Stimulated activated CD8-positive, alpha-beta memory T cell treated with anti-CD3 and anti-CD28 coated beads, Interleukin-12 subunit alpha, Interleukin-12 subunit beta, amount 100 ng/mL, for 24 hours (primary cell): Measurements from ENCODE around the gene MAN1A1.
"Not testable (repeated sequence)": the region's sequence is repeated elsewhere in the genome, so short reads cannot be mapped to it uniquely, and the experiment has no call there.

Experiments used
- DNase-seq: peaks from one replicate; pipeline ENCODE4 v3.0.0-alpha.2; 2020; ENCODE audit errors: extremely low read depth

MAN1A1 gene

DNA sequence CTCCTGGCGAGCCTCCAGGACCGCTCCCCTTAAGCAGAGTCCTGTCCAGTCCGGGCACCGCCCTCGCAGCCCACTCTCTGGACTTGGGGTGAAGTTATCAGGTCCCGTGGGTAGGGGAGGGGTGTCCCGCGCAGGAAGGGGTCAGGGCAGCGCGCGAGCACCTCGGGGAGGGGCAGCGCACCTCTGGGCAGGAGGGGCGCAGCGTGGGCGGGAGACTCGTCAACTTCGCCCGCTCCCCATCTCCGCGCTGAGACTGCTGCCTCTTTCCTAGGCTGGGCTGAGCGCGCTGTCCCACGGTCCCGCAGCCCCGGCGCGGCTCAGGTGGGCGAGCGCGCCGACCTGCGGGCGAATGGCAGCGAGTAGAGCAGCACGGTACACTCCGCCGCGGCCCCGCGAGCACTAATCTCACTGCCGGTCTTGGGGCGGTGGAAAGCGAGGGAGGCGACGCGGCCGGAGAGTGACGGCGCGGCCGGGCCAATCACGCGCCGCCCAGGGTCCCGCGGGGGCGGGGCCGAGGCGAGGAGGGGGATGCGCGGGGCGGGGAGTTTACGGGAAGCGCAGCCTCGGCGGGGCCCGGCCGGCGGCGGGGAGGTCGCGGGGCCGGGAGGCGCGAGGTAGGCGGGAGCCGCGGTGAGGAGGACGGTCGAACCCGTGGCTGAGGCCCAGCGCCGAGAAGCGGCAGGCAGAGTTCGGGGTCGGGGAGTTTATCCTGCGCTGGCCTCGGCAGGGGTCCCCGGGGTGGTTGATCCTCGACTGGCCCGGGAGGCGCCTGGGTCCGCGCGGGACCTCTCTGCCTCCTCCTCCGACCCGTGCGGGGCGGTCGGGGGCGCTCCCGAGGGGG is at the start of gene MAN1A1:
Gene MAN1A1 (minus strand): TSS at position 401 of the 841 bp plus-strand sequence. CDS start 696 bp downstream, outside the sequence.
- peak; percentile 75 for DNase-seq

- no peak for DNase-seq
Observed at GRCh38 chr6:119395192-119395591, 45.6 kb upstream of the MAN1A1 start.

- no peak for DNase-seq
Observed at GRCh38 chr6:119390247-119390793, 40.8 kb upstream of the MAN1A1 start.

DNA sequence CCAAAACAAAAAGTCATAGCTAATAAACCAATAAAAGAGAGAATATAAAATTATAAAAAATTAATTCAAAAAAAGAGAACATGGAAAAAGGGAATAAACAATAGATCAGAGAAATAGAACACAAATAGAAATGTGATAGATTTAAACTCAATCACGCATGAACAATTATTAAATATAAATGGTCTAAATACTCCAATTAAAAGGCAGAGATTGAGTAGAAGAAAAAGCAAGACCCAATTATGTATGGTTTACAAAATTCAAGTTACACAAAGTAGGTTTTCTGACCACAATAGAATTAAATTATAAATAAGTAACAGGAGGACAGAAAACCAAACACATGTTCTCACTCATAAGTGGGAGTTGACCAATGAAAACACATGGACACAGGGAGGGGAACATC is 36.4 kb upstream of the MAN1A1 start:
- no peak for DNase-seq

GRCh38 chr6:119384444-119384843 is 34.9 kb upstream of the MAN1A1 start:
- no peak for DNase-seq

DNA sequence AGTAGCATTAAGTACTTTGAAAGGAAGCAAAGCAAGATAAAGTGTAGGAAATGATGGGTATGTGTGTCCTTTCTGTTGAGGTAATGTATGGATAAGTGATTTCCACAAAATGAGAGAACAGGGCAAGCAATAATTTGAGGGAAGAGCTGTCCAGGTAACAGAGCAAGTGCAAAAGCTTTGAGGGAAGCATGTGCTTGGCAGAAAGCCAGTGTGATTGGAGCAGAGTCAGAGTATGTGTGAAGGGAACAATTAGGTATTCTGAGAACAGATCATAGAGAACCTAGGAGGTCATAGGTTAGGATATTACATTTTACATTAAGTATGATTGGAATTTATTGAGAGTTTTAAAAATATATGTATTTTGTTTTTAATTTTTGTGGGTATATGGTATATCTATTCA is 30.2 kb upstream of the MAN1A1 start:
- no peak for DNase-seq

DNA sequence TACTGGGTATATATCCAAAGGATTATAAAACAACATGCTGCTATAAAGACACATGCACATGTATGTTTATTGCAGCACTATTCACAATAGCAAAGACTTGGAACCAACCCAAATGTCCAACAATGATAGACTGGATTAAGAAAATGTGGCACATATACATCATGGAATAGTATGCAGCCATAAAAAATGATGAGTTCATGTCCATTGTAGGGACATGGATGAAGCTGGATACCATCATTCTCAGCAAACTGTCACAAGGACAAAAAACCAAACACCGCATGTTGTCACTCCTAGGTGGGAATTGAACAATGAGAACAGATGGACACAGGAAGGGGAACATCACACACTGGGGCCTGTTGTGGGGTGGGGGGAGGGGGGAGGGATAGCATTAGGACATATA is 27.5 kb upstream of the MAN1A1 start:
- DNase-seq, result not testable (repeated sequence)

DNA sequence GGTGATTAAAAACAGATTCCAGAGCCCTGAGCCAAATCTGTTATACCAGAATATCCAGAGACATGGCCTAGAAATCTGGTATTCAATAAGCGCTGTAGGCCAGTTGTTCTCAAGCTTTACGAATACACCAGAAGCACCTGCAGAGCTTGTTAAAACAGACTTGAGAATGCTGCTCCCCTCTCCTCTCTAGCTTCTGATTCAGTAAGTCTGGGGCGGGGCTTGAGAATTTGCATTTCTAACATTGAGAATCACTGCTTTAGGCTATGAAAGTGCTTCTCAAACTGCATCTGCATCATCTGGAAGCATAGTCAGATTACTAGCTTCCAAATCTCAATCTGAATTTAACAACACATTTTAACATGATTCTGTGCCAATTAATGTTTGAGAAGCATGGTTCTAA is 20.5 kb upstream of the MAN1A1 start:
- DNase-seq, result no peak

DNA sequence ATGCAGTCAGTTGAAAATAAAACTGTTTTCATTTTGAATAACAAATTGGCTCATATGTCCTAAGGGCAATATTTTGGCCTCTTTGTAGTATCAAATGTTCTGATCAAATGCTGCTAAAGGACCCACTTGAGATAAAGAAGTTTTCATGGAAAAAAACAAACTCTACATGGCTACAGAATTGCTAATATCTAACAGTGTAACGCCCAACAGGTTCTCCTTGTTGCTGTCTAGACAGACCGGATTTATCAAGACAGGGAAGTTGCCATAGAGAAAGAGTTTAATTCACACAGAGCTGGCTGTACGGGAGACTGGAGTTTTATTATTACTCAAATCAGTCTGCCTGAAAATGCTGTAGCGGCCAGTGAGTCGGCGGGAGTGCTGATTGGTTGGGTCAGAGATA is 19.4 kb upstream of the MAN1A1 start:
- DNase-seq, result no peak

DNA sequence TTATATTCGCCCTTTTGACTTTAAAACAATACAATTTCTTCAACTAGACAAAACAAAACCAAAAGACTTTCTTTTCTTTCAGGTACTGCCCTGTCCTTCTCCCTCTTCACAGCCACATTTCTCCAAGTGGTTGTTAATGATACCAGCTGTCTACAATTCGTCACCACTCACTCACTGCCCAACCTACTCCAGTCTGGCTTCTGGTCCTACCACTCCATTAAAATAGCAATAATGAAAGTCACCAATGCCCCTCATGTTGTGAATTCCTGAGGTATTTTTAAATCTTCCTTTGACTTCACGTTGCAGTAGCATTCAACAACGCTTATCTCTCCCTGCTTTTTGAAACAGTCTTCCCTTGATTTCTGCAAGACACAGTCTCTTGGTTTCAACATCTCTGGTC is 11.6 kb upstream of the MAN1A1 start:
- no peak for DNase-seq

DNA sequence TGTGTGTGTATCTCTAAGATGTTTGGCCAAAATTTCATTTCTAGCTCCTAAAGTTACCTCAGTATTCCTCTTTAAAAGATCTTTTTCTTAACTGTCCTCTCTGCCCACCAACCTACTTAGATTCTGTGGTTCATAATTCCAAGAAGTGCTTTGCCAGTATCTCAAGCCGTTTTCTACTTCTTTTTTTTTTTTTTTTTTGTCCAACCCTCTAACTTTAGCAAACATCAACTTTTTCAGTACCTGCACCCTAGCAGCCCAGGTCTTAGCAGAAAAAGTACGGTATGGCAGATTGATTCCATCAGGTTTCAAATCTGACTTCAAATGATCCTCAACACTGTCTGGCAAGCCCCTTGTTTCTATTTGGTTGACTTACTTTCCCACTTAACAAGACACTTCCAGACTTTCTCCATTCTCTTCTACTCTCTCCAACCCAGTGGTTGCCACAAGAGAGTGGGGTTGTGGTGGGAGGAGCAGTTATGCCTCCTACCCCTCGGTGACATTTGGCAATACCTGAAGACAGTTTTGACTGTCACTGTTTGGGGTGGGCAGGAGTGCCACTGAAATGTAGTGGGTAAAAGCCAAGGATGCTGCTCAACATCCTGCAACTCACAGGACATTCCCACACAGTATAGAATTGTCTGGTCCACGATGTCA is 10.8 kb upstream of the MAN1A1 start:
- DNase-seq, result no peak

DNA sequence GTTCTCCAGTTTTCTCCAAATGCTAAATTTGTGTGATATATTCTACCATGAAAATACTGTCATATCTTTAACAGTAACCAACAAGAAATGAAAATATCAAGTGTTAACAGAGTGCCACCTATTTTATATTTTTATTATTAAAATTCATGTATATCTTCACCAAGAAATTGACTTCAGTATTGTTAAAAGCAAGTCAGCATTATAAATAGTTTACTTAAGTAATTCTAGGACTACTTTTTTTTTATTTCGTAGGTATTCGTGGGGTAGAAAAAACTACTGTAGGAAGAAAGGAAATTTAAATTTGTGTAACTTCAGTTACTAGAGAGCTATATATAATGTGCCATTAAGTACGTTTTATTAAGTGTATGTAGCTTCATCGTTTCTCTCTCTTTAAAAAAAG is 6.3 kb upstream of the MAN1A1 start:
- DNase-seq, result no peak

DNA sequence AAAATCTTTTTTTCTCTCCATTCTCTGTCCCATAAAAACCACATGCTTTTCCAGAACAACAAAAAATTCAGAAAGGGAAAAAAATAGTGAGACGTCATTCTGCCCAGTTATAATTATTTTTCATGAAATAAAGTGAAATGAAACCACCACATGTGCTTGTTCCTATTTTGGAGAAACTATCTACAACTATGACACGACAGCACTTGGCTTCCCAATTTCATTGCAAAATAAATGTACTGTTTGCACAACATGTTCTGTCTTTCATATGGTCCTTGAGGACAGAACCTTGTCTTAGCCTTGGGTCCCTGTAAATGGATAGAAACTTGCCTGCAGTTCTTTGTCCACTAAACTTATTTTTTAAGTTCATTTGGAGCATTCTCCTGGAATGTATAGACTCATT is 5.6 kb upstream of the MAN1A1 start:
- DNase-seq, result no peak

GRCh38 chr6:119353696-119354095 is 4.1 kb upstream of the MAN1A1 start:
- no peak for DNase-seq

- no peak for DNase-seq
Observed at GRCh38 chr6:119352001-119352400, 2.4 kb upstream of the MAN1A1 start.

DNA sequence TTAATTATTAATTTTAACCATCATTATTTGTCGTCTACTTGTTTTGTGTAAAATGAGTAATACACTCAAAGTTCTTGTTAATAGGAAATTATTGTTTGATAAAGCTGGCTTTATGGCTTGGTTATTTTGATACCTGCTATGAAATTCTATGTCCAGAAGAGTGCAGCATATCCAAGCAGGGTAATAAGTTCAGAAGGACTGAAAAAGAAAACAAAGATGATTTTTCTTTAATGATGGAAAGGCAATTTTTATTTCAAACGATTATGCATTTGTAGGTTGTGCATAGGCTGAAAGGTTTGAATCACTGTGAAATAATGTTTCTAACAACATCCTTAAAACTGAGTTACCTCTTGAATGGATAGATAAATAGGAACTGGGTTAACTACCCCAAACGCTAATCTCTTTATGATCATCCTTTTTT is 1.4 kb upstream of the MAN1A1 start:
- no peak for DNase-seq

DNA sequence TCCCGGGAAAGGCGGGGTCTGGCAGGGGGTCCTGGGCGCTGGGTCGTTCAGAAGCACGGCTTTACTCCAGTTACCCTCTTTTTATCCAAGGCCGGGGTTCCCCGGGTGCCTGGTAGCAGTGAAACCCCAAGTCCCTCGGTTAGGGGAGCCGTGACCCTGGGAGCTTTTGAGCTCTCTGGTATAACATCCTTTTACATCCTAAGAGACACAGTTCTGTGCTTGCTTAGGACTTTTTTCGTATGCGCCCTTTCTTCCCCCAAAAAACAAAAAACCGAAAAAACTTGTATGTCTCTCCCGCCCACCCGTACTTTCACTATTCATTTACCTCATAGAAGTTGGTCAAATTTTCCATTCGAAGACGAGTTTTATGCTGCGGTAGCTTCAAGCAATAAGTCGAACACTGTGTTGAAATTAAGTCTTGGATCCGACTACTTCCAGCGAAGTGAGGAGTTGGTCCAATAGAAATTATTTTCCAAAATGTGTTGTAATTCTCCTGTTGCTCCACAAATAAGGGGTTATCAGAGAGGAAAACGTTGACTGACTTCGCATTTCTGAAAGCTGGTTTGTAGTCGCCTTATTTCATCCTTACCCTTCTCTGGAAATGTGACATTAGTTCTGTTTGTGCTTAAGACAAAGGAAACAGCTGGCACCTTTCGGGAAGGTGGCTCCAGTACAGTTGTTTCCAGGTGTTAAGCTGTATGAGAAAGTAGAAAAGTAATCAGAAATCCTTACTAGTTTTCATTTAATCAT is 816 bp upstream of the MAN1A1 start:
- no peak for DNase-seq

DNA sequence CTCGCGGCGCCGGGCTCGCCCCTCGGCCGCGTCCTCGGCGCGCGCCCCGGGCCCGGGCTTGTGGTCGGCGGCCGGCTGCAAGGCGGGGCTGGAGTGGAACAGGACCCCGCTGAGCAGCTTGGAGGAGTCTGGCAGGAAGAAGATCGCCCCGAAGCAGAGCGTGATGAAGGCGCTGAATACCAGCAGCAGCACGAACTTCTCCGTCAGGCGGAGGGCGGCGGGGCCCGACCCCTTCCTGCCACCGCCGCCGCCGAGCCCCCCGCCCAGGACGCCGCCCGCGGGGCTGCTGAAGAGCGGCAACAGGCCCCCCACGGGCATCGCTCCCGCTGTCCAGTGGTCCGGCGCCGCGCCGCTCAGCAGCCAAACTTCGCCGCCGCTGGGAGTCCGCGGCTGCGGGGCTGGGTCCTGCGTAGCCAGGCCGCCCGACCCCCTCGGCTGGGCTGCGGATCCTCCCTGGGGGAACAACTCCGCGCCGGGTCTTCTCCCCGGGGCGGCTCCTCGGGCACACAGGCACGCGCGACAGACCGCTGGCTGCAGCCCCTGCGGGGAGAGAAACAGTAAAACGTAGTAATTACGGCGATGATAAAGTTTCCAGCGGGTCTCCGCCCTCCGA is 707 bp downstream of the MAN1A1 start:
- no peak for DNase-seq

- no peak for DNase-seq
Observed at GRCh38 chr6:119348096-119348747, 1.3 kb downstream of the MAN1A1 start.

DNA sequence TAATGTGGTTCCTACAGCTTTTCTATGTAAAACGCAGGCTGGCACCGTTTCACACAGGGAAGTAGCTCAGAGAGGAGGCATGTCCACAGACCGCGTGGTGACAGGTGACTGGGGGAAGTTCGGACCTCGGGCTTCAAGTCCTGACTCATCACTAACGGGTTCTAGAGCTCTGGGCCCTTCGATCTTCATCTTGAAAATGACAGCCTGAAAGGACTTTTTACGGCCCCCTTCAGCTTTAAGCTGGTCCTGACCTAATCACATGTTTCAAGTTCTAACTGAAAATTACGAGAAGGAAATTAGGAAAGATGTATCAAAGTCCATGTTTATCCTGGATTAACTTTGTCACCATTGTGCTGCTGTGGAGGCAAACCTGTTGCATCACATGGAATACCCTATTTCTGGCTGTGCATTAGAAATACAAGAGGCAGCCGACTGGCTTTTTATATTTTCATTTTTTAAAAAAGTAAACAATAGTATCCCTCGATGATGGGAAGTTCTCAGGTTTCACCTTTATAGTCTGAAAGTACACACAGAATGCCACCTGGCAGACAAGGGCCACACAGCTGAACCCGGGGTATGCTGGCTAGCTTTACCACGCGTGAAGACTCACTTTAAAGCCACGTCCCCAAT is 2.0 kb downstream of the MAN1A1 start:
- DNase-seq, result no peak

GRCh38 chr6:119346936-119347335 is 2.6 kb downstream of the MAN1A1 start:
- DNase-seq, result no peak
